Breast epithelium (tissue), 4 donors: Measurements from ENCODE around the gene SNX24. TPM values are rescaled to one million over a fixed set of nuclear protein-coding genes. Genes with fewer than 3 reads are reported as not detected.

Source experiments
- DNase-seq, 2 donors: peaks; one replicate each; pipeline ENCODE4 v3.0.0-alpha.2; 2019; ENCODE audit warnings: low spot score in 2 of 2
- H3K27ac ChIP-seq, 2 donors: fragments of 200-600 bp; sonication (generic) in 1 of 2; one replicate each; pipeline ENCODE4 v1.5.1; 2016 to 2019; ENCODE audit warnings: mild to moderate bottlenecking in 1 of 2
- H3K27me3 ChIP-seq, 2 donors: fragments of 200-600 bp; sonication (generic) in 1 of 2; one replicate each; pipeline versions ENCODE4 v1.5.1 to v1.6.0; 2017 to 2019; ENCODE audit warnings: control low read depth in 1 of 2, mild to moderate bottlenecking in 1 of 2
- H3K36me3 ChIP-seq: fragments of 200-600 bp; one replicate; pipeline ENCODE4 v1.5.1; 2019
- H3K4me1 ChIP-seq, 2 donors: fragments of 200-600 bp; sonication (generic); one replicate each; pipeline ENCODE4 v1.5.1; 2016 to 2019; ENCODE audit warnings: control low read depth in 1 of 2
- H3K4me3 ChIP-seq, 3 donors: fragments of 200-600 bp; sonication (generic); 1 replicate in 2 of 3; 2 replicates in 1 of 3; pipeline ENCODE4 v1.5.1; 2016 to 2019; ENCODE audit warnings: mild to moderate bottlenecking in 3 of 3, moderate library complexity in 2 of 3
- H3K9me3 ChIP-seq, 2 donors: fragments of 200-600 bp; sonication (generic) in 1 of 2; one replicate each; pipeline ENCODE4 v1.5.1; 2016 to 2019; ENCODE audit warnings: control low read depth in 1 of 2
- CTCF ChIP-seq, 3 donors: fragments of 450-650 bp; IDR thresholded peaks; one replicate each; pipeline ENCODE4 v1.5.1; 2016 to 2017; ENCODE audit warnings: antibody characterized with exemption in 3 of 3, mild to moderate bottlenecking in 3 of 3, moderate library complexity in 3 of 3
- POLR2A ChIP-seq: fragments of 450-650 bp; IDR thresholded peaks from one replicate; pipeline ENCODE4 v1.6.1; 2016; ENCODE audit warnings: antibody characterized with exemption, mild to moderate bottlenecking, moderate library complexity
- POLR2AphosphoS5 ChIP-seq, 3 donors: sonication (generic); formaldehyde crosslinking; IDR thresholded peaks; one replicate each; pipeline ENCODE4 v1.6.1; 2017; ENCODE audit warnings: antibody characterized with exemption in 3 of 3
- intact Hi-C: fragments of 100-400 bp; cut with DNase I; formaldehyde crosslinking; loops from one replicate; pipeline ENCODE4 v1.15.1; 2023; ENCODE audit warnings: low total_unique reads
- total RNA-seq, 3 donors: library from RNA; depleted of rRNA; stranded (reverse); fragments of >200 nt; gene quantifications; one replicate each; pipeline ENCODE4 v1.1.0, GENCODE V29; 2016

Gene SNX24
- total RNA-seq, 3 donors from 2014 or later: 13.1 to 18.4 (median 15.4) TPM

- no peaks in the 10 kb centered on the region for H3K36me3 ChIP-seq
- TF ChIP-seq POLR2A: no peak
- TF ChIP-seq POLR2AphosphoS5 (IDR thresholded peaks at IDR 0.05): no peak
- TF ChIP-seq CTCF (IDR thresholded peaks at IDR 0.05): no peak
- H3K4me1 ChIP-seq: no peaks in the 10 kb centered on the region
- H3K27ac ChIP-seq: no peak overlapping the region
- H3K9me3 ChIP-seq: no peaks in the 10 kb centered on the region
- H3K4me3 ChIP-seq: no peak overlapping the region
- no peak for DNase-seq
- H3K27me3 ChIP-seq: no peaks in the 10 kb centered on the region
- intact Hi-C loops: no loop called here
Observed at GRCh38 chr5:122977319-122977718, 131.9 kb downstream of the SNX24 start.

GRCh38 chr5:122978068-122978467 lies 132.7 kb downstream of the SNX24 start:
- no peaks in the 10 kb centered on the region for H3K9me3 ChIP-seq
- H3K27ac ChIP-seq: no peak overlapping the region
- intact Hi-C loops: no loop called here
- no peak for DNase-seq
- H3K36me3 ChIP-seq: no peaks in the 10 kb centered on the region
- H3K27me3 ChIP-seq: no peaks in the 10 kb centered on the region
- H3K4me3 ChIP-seq: no peak overlapping the region
- TF ChIP-seq POLR2AphosphoS5 (IDR thresholded peaks at IDR 0.05) (no peak), POLR2A (no peak), CTCF (IDR thresholded peaks at IDR 0.05) (no peak)
- H3K4me1 ChIP-seq: no peaks in the 10 kb centered on the region

GRCh38 chr5:122978644-122979297 lies 133.4 kb downstream of the SNX24 start:
- no peaks in the 10 kb centered on the region for H3K9me3 ChIP-seq
- no peak overlapping the region for H3K27ac ChIP-seq
- H3K27me3 ChIP-seq: no peaks in the 10 kb centered on the region
- no peak overlapping the region for H3K4me3 ChIP-seq
- no peak for DNase-seq
- H3K36me3 ChIP-seq: no peaks in the 10 kb centered on the region
- no peaks in the 10 kb centered on the region for H3K4me1 ChIP-seq
- intact Hi-C loops: no loop called here
- TF ChIP-seq POLR2AphosphoS5 (IDR thresholded peaks at IDR 0.05) (no peak), POLR2A (no peak), CTCF (IDR thresholded peaks at IDR 0.05) (no peak)

GRCh38 chr5:122981846-122982245 lies 136.4 kb downstream of the SNX24 start:
- intact Hi-C loops: no loop called here
- no peaks in the 10 kb centered on the region for H3K9me3 ChIP-seq
- DNase-seq: no peak
- H3K4me3 ChIP-seq: no peak overlapping the region
- H3K36me3 ChIP-seq: no peaks in the 10 kb centered on the region
- no peaks in the 10 kb centered on the region for H3K4me1 ChIP-seq
- no peak for TF ChIP-seq POLR2A
- no peak for TF ChIP-seq CTCF (IDR thresholded peaks at IDR 0.05)
- TF ChIP-seq POLR2AphosphoS5 (IDR thresholded peaks at IDR 0.05): no peak
- no peak overlapping the region for H3K27ac ChIP-seq
- H3K27me3 ChIP-seq: no peaks in the 10 kb centered on the region

GRCh38 chr5:122982376-122982775 lies 137.0 kb downstream of the SNX24 start:
- Histone ChIP-seq H3K4me1 (no peaks in the 10 kb centered on the region), H3K4me3 (no peak overlapping the region), H3K9me3 (no peaks in the 10 kb centered on the region), H3K27me3 (no peaks in the 10 kb centered on the region), H3K36me3 (no peaks in the 10 kb centered on the region), H3K27ac (no peak overlapping the region)
- intact Hi-C loops: no loop called here
- no peak for DNase-seq
- no peak for TF ChIP-seq CTCF (IDR thresholded peaks at IDR 0.05)
- no peak for TF ChIP-seq POLR2A
- no peak for TF ChIP-seq POLR2AphosphoS5 (IDR thresholded peaks at IDR 0.05)
